ENCODE results near the gene UGT2A1.
"Not testable (repeated sequence)": the region's sequence is repeated elsewhere in the genome, so short reads cannot be mapped to it uniquely, and the experiment has no call there.

Gene UGT2A1

GRCh38 chr4:69653147-69653546, at the start of gene UGT2A1:
TSS of gene UGT2A1 (minus strand) at chr4:69653247. CDS start at chr4:69647644, 5,603 bp downstream.
- no peak for DNase-seq

GRCh38 chr4:69702201-69702600, 49.2 kb upstream of the UGT2A1 start:
- DNase-seq = no peak

- DNase-seq = no peak
Observed at GRCh38 chr4:69701696-69702095, 48.6 kb upstream of the UGT2A1 start.

- DNase-seq = no peak
Observed at GRCh38 chr4:69697536-69698242, 44.6 kb upstream of the UGT2A1 start.

GRCh38 chr4:69689599-69689998, 36.6 kb upstream of the UGT2A1 start:
- peak; percentile 40 to 75 for DNase-seq

GRCh38 chr4:69684804-69685203, 31.8 kb upstream of the UGT2A1 start:
- DNase-seq = no peak

GRCh38 chr4:69668680-69669079, 15.6 kb upstream of the UGT2A1 start:
- no peak for DNase-seq

GRCh38 chr4:69664009-69664408, 11.0 kb upstream of the UGT2A1 start:
- DNase-seq = not testable (repeated sequence)

- not testable (repeated sequence) for DNase-seq
Observed at GRCh38 chr4:69661130-69661803, 8.2 kb upstream of the UGT2A1 start.

GRCh38 chr4:69658133-69658532, 5.1 kb upstream of the UGT2A1 start:
- DNase-seq = no peak

- no peak for DNase-seq
Observed at GRCh38 chr4:69656653-69657158, 3.7 kb upstream of the UGT2A1 start.

- no peak for DNase-seq
Observed at GRCh38 chr4:69650872-69651271, 2.2 kb downstream of the UGT2A1 start.

GRCh38 chr4:69649629-69650028, 3.4 kb downstream of the UGT2A1 start:
- DNase-seq = no peak

- no peak for DNase-seq
Observed at GRCh38 chr4:69649207-69649606, 3.8 kb downstream of the UGT2A1 start.

GRCh38 chr4:69642961-69643360, 10.1 kb downstream of the UGT2A1 start:
- no peak for DNase-seq

GRCh38 chr4:69640289-69640688, 12.8 kb downstream of the UGT2A1 start:
- peak; percentile 3 to 9 for DNase-seq

GRCh38 chr4:69639542-69639941, 13.5 kb downstream of the UGT2A1 start, which contains the start of gene UGT2A2:
TSS of gene UGT2A2 (minus strand) at chr4:69639642. CDS start at chr4:69639640, 2 bp downstream.
- DNase-seq = no peak

- no peak for DNase-seq
Observed at GRCh38 chr4:69617083-69617694, 35.9 kb downstream of the UGT2A1 start.

- no peak for DNase-seq
Observed at GRCh38 chr4:69610484-69610883, 42.6 kb downstream of the UGT2A1 start.

GRCh38 chr4:69601065-69601464, 52.0 kb downstream of the UGT2A1 start:
- DNase-seq = no peak

GRCh38 chr4:69600013-69600412, 53.0 kb downstream of the UGT2A1 start:
- no peak for DNase-seq

GRCh38 chr4:69594382-69594781, 58.7 kb downstream of the UGT2A1 start:
- DNase-seq = no peak

GRCh38 chr4:69591364-69591763, 61.7 kb downstream of the UGT2A1 start:
- DNase-seq = no peak

GRCh38 chr4:69589884-69590283, 63.2 kb downstream of the UGT2A1 start:
- DNase-seq = no peak
